ENCODE measurements around the gene IER5L.
A peak's percentile ranks its signal among the peaks of the same experiment; 100 is the strongest.

IER5L gene

DNA sequence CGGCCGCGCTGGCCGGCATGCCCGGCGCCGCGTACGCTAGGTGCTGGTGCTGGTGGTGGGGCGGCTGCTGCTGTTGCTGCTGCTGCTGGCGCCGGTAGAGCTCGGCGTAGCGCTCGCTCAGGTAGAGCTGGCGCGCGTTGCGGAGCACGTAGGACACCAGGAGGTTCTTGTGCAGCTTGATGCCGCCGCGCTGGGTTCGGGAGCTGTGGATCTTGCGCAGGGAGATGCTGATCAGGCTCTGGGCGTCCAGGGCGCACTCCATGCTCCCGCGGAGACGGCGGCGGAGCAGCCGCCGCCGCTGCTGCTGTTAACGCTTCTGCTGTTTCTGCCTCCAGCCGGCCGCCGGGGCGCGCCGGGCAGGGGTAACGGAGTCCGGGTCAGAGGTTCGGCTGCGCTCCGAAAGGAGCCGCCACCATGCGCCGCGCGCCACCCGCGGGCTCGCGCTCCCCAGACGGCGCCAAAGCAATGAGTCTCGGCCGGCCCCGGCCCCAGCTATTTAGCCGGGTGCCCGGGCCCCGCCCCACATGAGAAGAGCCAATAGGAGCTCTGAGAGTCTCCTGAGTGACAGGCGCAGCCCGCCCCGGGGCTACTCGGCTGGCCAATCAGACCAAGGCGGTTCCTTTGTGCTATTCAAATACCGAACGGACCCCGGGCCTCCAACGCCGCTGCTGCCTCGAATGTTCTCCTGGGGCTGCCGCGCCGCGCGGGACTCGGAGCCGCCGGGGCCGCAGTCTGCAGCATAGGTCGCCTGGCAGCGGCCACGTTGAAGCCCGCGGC lies at the start of gene IER5L:
Gene IER5L (minus strand): TSS at position 471 of the 777 bp plus-strand sequence. CDS start 209 bp downstream, at position 262.
- H3K27ac ChIP-seq (ENCODE audit: low read depth, low read length) = no peak within 1 kb of the TSS
- peaks cover 14% of the 10 kb centered on the region for H3K4me1 ChIP-seq (ENCODE audit: control insufficient read depth, insufficient read depth, low read length)
- H3K27me3 ChIP-seq (ENCODE audit: control insufficient read depth, insufficient read depth, low read length) = peaks cover 92% of the 10 kb centered on the region

DNA sequence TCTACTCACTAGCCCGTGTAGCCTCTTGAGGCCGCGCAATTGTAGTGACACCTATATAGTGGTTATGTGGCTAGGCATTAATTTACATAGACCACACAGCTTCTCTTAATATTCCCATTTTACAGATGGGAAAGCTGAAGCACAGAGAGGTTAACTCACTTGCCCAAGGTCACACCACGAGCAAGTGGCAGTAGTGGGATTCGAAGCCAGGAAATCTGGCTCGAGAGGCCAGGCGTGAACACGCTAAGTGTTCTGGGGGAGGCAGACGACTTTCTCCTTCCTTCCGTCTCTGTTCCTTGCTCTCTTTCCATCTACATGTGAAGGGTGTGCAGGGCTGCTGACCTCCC lies 49.8 kb upstream of the IER5L start:
- Histone ChIP-seq H3K9ac (ENCODE audit: low read depth, low read length) (no peak overlapping the region), H3K27ac (ENCODE audit: low read depth, low read length) (no peak overlapping the region), H3K36me3 (ENCODE audit: control insufficient read depth, insufficient read depth, low read length) (no peaks in the 10 kb centered on the region), H3K27me3 (ENCODE audit: control insufficient read depth, insufficient read depth, low read length) (no peaks in the 10 kb centered on the region), H3K4me1 (ENCODE audit: control insufficient read depth, insufficient read depth, low read length) (no peaks in the 10 kb centered on the region), H3K9me3 (ENCODE audit: control insufficient read depth, insufficient read depth, low read length) (no peaks in the 10 kb centered on the region), H3K4me3 (ENCODE audit: low read depth, low read length) (no peak overlapping the region)

More for the DNA sequence above, at the start of gene IER5L:
- Histone ChIP-seq H3K4me3 (ENCODE audit: low read depth, low read length) (peak within 1 kb of the TSS; percentile 72), H3K36me3 (ENCODE audit: control insufficient read depth, insufficient read depth, low read length) (no peaks in the 10 kb centered on the region), H3K9me3 (ENCODE audit: control insufficient read depth, insufficient read depth, low read length) (no peaks in the 10 kb centered on the region), H3K9ac (ENCODE audit: low read depth, low read length) (no peak within 1 kb of the TSS)

DNA sequence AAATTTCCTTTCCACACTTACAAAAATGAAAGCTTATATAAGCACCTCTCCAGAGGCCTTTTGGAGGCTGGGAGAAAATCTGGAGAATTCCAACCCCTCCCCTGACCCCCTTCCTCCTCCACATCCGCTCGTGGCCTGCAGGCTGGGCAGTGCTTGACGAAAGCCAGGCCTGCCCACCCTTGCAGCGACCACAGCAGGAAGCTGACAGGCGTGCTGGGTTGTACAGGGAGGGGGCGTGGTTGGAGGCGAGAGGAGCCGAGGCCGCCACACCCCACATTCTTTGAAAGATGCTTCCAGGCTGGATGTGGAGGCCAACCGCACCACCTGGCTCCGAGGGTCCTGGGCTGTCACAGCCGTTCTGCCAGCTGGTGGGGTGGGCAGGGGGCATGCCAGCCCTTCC lies 47.8 kb upstream of the IER5L start:
- no peak overlapping the region for H3K9ac ChIP-seq (ENCODE audit: low read depth, low read length)

DNA sequence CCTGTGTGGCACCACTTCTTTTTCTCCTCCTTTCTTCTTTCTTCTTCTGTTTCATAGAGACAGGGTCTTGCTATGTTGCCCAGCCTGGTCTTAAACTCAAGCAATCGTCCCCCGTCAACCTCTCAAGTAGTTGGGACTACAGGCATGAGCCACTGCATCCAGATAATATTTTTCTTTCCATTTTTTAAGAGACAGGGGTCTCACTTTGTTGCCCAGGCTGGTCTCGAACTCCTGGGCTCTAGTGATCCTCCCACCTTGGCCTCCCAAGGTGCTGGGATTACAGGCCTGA lies 47.4 kb upstream of the IER5L start:
- H3K27me3 ChIP-seq (ENCODE audit: control insufficient read depth, insufficient read depth, low read length) = no peaks in the 10 kb centered on the region
- H3K9me3 ChIP-seq (ENCODE audit: control insufficient read depth, insufficient read depth, low read length) = no peaks in the 10 kb centered on the region
- no peak overlapping the region for H3K27ac ChIP-seq (ENCODE audit: low read depth, low read length)
- no peak overlapping the region for H3K4me3 ChIP-seq (ENCODE audit: low read depth, low read length)
- H3K4me1 ChIP-seq (ENCODE audit: control insufficient read depth, insufficient read depth, low read length) = peaks cover 6% of the 10 kb centered on the region; the same call in 1 of the 2 replicates
- H3K36me3 ChIP-seq (ENCODE audit: control insufficient read depth, insufficient read depth, low read length) = no peaks in the 10 kb centered on the region
- H3K9ac ChIP-seq (ENCODE audit: low read depth, low read length) = no peak overlapping the region

More for the DNA sequence above, 47.8 kb upstream of the IER5L start:
- H3K4me3 ChIP-seq (ENCODE audit: low read depth, low read length) = no peak overlapping the region
- H3K4me1 ChIP-seq (ENCODE audit: control insufficient read depth, insufficient read depth, low read length) = peaks cover 6% of the 10 kb centered on the region; the same call in 1 of the 2 replicates
- no peaks in the 10 kb centered on the region for H3K36me3 ChIP-seq (ENCODE audit: control insufficient read depth, insufficient read depth, low read length)
- no peaks in the 10 kb centered on the region for H3K27me3 ChIP-seq (ENCODE audit: control insufficient read depth, insufficient read depth, low read length)
- H3K27ac ChIP-seq (ENCODE audit: low read depth, low read length) = no peak overlapping the region
- no peaks in the 10 kb centered on the region for H3K9me3 ChIP-seq (ENCODE audit: control insufficient read depth, insufficient read depth, low read length)

DNA sequence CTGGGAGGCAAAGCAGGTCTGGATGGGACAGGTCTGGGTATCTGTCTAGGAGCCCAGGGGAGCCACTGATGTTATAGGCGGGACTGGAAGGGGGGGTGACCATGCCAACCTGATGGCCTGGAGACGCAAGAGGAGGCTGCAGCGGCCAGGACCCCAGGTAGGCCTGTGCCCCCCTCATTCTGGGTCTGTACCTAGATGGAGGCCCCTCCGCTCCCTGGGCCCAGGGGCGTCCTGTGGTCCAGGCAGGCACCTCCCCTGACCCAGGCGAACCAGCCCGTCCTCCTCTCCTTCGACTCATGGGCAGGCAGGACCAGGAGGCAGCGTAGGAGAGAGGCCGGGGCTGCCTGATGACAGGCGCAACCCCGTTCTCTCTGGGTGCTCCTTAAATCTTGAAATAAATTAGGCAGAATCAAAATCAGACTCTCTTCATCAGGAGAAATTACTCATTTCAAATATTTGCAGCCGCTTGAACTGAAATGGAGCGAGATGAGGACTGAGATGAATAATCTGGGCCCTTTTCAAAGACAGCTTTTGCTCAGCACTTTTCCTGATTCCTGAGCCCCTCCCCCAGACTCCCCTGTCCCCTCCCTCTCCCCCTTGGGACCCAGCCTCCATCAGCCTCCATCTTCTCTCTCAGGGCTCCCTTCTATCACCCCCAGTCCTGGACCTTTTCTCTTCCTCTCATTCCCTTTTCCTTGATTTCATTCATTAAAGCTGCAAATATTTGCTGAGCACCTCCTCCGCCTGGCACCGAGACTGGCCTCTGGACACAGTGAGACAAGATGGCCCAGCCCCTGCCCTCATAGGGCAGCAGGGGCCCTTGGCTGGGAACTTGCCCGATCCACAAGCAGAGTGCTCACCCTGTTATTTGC lies 46.8 kb upstream of the IER5L start:
- Histone ChIP-seq H3K4me1 (ENCODE audit: control insufficient read depth, insufficient read depth, low read length) (peaks cover 6% of the 10 kb centered on the region; the same call in 1 of the 2 replicates), H3K36me3 (ENCODE audit: control insufficient read depth, insufficient read depth, low read length) (no peaks in the 10 kb centered on the region), H3K4me3 (ENCODE audit: low read depth, low read length) (no peak overlapping the region), H3K27ac (ENCODE audit: low read depth, low read length) (no peak overlapping the region), H3K9me3 (ENCODE audit: control insufficient read depth, insufficient read depth, low read length) (no peaks in the 10 kb centered on the region), H3K27me3 (ENCODE audit: control insufficient read depth, insufficient read depth, low read length) (no peaks in the 10 kb centered on the region), H3K9ac (ENCODE audit: low read depth, low read length) (no peak overlapping the region)

DNA sequence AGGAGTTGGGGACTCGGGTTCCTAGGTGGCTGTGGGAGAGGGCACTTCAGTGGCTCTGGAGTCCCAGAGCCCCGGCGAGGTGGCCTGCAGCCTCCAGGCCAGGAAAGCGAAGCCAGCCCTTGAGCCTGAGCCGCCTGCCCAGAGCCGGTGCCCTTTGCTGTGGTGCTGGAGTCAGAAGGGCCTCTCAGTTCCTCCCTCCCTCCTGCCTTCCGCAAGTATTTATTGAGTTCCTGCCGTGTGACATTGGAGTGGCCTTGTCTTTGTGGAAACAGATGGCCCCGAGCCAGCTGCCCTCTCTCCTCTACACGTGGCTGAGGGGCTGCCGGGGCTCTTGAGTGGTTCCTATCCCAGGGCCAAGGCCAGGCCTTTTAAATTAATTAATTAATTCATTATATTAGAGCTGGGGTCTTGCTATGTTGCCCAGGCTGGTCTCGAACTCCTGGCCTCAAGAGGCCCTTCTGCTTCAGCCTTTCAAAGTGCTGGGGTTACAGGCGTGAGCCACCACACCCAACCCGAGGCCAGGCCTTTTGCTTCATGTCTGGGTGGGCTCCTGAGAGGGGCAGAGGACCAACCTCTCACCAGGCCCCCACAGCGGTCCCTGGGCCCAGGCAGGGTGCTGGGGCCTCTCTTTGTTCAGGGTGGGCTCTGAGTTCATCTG lies 45.6 kb upstream of the IER5L start:
- no peak overlapping the region for H3K4me3 ChIP-seq (ENCODE audit: low read depth, low read length)
- no peak overlapping the region for H3K9ac ChIP-seq (ENCODE audit: low read depth, low read length)
- H3K27me3 ChIP-seq (ENCODE audit: control insufficient read depth, insufficient read depth, low read length) = no peaks in the 10 kb centered on the region
- no peak overlapping the region for H3K27ac ChIP-seq (ENCODE audit: low read depth, low read length)
- H3K9me3 ChIP-seq (ENCODE audit: control insufficient read depth, insufficient read depth, low read length) = no peaks in the 10 kb centered on the region
- no peaks in the 10 kb centered on the region for H3K36me3 ChIP-seq (ENCODE audit: control insufficient read depth, insufficient read depth, low read length)
- peaks cover 6% of the 10 kb centered on the region; the same call in 1 of the 2 replicates for H3K4me1 ChIP-seq (ENCODE audit: control insufficient read depth, insufficient read depth, low read length)

DNA sequence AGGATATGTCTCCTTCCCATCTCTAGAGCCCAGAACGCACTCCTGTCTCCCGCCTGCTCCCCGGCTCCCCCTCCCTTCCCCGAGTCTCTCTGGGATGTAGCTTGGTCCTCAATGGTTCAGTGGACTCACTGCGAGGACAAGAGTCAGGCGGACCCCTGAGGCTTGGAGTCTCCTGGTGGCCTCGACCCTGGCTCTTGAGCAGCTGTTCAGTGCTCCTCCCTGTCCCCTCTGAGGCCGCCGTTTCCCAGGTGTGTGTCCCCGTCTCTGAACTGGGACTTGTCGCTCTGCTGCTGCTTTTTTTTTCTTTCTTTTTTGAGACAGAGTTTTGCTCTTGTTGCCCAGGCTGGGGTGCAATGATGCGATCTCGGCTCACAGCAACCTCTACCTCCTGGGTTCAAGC lies 44.8 kb upstream of the IER5L start:
- no peaks in the 10 kb centered on the region for H3K36me3 ChIP-seq (ENCODE audit: control insufficient read depth, insufficient read depth, low read length)
- H3K4me1 ChIP-seq (ENCODE audit: control insufficient read depth, insufficient read depth, low read length) = peaks cover 6% of the 10 kb centered on the region; the same call in 1 of the 2 replicates
- no peak overlapping the region for H3K4me3 ChIP-seq (ENCODE audit: low read depth, low read length)
- no peaks in the 10 kb centered on the region for H3K9me3 ChIP-seq (ENCODE audit: control insufficient read depth, insufficient read depth, low read length)
- no peak overlapping the region for H3K27ac ChIP-seq (ENCODE audit: low read depth, low read length)
- H3K27me3 ChIP-seq (ENCODE audit: control insufficient read depth, insufficient read depth, low read length) = no peaks in the 10 kb centered on the region
- no peak overlapping the region for H3K9ac ChIP-seq (ENCODE audit: low read depth, low read length)

DNA sequence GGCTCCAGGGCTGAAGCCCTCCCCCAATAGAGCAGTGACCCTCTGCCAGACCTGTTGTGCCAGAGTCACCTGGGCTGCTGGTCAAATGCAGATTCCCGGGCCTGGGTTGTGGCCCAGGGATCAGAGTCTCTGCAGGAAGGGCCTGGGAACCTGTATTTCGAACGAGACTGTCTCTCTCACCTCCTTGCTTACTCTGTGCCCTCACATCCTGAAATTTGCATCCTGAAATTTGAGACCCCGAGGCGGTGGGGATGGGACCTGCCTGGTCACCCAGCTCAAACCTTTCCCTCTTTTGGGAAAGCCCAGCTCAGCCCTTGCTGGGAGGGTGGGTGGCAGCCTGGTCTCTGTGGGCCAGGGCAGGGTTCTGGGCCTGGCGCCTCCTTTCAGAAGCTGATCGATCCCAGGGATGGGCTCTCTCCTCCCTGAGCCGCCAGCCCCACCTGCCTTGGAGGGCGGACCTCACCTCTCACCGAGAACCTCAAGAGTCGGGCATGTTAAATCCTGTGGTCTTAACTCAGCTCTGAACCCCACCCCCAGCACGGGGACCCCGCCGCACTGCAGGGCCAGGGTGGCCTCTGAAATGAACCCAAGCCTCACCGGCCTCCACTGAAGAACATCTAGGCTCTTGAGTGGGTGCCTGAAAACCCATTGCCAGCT lies 44.0 kb upstream of the IER5L start:
- Histone ChIP-seq H3K4me1 (ENCODE audit: control insufficient read depth, insufficient read depth, low read length) (peaks cover 12% of the 10 kb centered on the region; the same call in 1 of the 2 replicates), H3K27ac (ENCODE audit: low read depth, low read length) (no peak overlapping the region), H3K9me3 (ENCODE audit: control insufficient read depth, insufficient read depth, low read length) (no peaks in the 10 kb centered on the region), H3K36me3 (ENCODE audit: control insufficient read depth, insufficient read depth, low read length) (no peaks in the 10 kb centered on the region), H3K4me3 (ENCODE audit: low read depth, low read length) (no peak overlapping the region), H3K27me3 (ENCODE audit: control insufficient read depth, insufficient read depth, low read length) (no peaks in the 10 kb centered on the region), H3K9ac (ENCODE audit: low read depth, low read length) (no peak overlapping the region)

DNA sequence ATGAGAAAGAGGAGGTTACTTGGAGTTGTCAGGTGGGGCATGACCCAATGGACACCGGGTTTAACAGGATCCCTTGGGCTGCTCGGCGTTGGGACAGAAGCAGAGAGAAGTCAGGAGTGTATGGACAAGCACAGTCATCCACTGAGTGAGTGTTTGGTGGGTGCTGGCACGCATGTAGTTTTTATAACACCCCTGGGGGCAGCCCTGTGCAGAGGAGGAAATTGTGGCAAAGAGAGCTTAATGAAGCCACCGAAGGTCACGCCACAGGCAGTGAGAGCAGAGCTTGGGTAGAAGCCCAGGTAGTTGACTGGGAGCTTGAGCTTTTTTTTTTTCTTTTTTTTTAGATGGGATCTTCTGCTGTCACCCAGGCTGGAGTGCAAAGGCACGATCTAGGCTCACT lies 43.2 kb upstream of the IER5L start:
- no peak overlapping the region for H3K27ac ChIP-seq (ENCODE audit: low read depth, low read length)
- no peak overlapping the region for H3K9ac ChIP-seq (ENCODE audit: low read depth, low read length)
- H3K9me3 ChIP-seq (ENCODE audit: control insufficient read depth, insufficient read depth, low read length) = no peaks in the 10 kb centered on the region
- no peaks in the 10 kb centered on the region for H3K36me3 ChIP-seq (ENCODE audit: control insufficient read depth, insufficient read depth, low read length)
- H3K4me3 ChIP-seq (ENCODE audit: low read depth, low read length) = no peak overlapping the region
- H3K27me3 ChIP-seq (ENCODE audit: control insufficient read depth, insufficient read depth, low read length) = no peaks in the 10 kb centered on the region
- peaks cover 13% of the 10 kb centered on the region; the same call in 1 of the 2 replicates for H3K4me1 ChIP-seq (ENCODE audit: control insufficient read depth, insufficient read depth, low read length)

DNA sequence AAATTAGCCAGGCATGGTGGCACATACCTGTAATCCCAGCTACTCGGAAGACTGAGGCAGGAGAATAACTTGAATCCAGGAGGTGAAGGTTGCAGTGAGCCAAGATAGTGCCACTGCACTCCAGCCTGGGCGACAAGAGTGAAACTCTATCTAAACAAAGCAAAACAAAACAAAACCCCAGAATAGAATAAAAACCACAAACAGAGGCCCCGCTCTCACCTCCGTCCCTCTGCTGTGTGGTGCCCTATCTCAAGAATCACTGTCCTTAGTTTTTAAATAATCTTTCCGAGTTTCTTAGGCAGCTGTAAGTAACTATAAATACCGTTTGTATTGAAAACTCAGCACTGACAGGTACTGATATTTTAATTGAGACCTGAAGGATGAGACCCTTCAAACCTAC lies 42.7 kb upstream of the IER5L start:
- Histone ChIP-seq H3K9ac (ENCODE audit: low read depth, low read length) (no peak overlapping the region), H3K4me1 (ENCODE audit: control insufficient read depth, insufficient read depth, low read length) (peaks cover 13% of the 10 kb centered on the region; the same call in 1 of the 2 replicates), H3K36me3 (ENCODE audit: control insufficient read depth, insufficient read depth, low read length) (no peaks in the 10 kb centered on the region), H3K27me3 (ENCODE audit: control insufficient read depth, insufficient read depth, low read length) (no peaks in the 10 kb centered on the region), H3K9me3 (ENCODE audit: control insufficient read depth, insufficient read depth, low read length) (no peaks in the 10 kb centered on the region), H3K27ac (ENCODE audit: low read depth, low read length) (no peak overlapping the region), H3K4me3 (ENCODE audit: low read depth, low read length) (no peak overlapping the region)

All from HUES48 (cell line).